Activated CD4-positive, alpha-beta T cell treated with anti-CD3 and anti-CD28 coated beads for 1 hour (primary cell): Measurements from ENCODE around the gene DCLK1.

Experiments used
- DNase-seq: peaks from one replicate; pipeline ENCODE4 v3.0.0-alpha.2; 2020

DCLK1 gene

GRCh38 chr13:35930665-35931631 lies 200.2 kb downstream of the DCLK1 start:
- DNase-seq, result no peak

- no peak for DNase-seq
These were observed 203.6 kb downstream of the DCLK1 start for GRCh38 chr13:35927567-35928021.

GRCh38 chr13:35926859-35927530 lies 204.2 kb downstream of the DCLK1 start:
- no peak for DNase-seq

- no peak for DNase-seq
These were observed 205.5 kb downstream of the DCLK1 start for GRCh38 chr13:35925669-35926068.

- no peak for DNase-seq
These were observed 207.8 kb downstream of the DCLK1 start for GRCh38 chr13:35923347-35923746.

- no peak for DNase-seq
These were observed 210.4 kb downstream of the DCLK1 start for GRCh38 chr13:35920816-35921215.

- no peak for DNase-seq
These were observed 213.1 kb downstream of the DCLK1 start for GRCh38 chr13:35917942-35918645.

GRCh38 chr13:35917252-35917941 lies 213.8 kb downstream of the DCLK1 start:
- no peak for DNase-seq

GRCh38 chr13:35916146-35916545 lies 215.0 kb downstream of the DCLK1 start:
- no peak for DNase-seq

GRCh38 chr13:35914662-35915061 lies 216.5 kb downstream of the DCLK1 start:
- no peak for DNase-seq

GRCh38 chr13:35912841-35913240 lies 218.3 kb downstream of the DCLK1 start:
- DNase-seq, result no peak

GRCh38 chr13:35909837-35910540 lies 221.2 kb downstream of the DCLK1 start:
- DNase-seq, result no peak

GRCh38 chr13:35909091-35909490 lies 222.1 kb downstream of the DCLK1 start:
- no peak for DNase-seq

GRCh38 chr13:35908226-35908625 lies 223.0 kb downstream of the DCLK1 start:
- DNase-seq, result no peak

- DNase-seq, result no peak
These were observed 224.5 kb downstream of the DCLK1 start for GRCh38 chr13:35906636-35907035.

GRCh38 chr13:35903075-35903474 lies 228.1 kb downstream of the DCLK1 start:
- DNase-seq, result no peak

GRCh38 chr13:35898041-35898440 lies 233.1 kb downstream of the DCLK1 start:
- DNase-seq, result no peak

GRCh38 chr13:35894636-35895035 lies 236.5 kb downstream of the DCLK1 start:
- DNase-seq, result no peak

- no peak for DNase-seq
These were observed 238.1 kb downstream of the DCLK1 start for GRCh38 chr13:35892837-35893814.

- no peak for DNase-seq
These were observed 239.4 kb downstream of the DCLK1 start for GRCh38 chr13:35891507-35892441.
